GM12878 (cell line): ENCODE data around the gene COMT. TPM values are rescaled to one million over a fixed set of nuclear protein-coding genes. Genes with fewer than 3 reads are reported as not detected.

Experiments
- ATAC-seq: fragments of 200-7000 bp; cut with Tn5 transposase; 3 replicates; pipeline ENCODE4 v1.9.1; 2020; ENCODE audit warnings: mild to moderate bottlenecking, moderate library complexity
- BruUV-seq: library from RNA; stranded (reverse); fragments of 400-500 nt; replicated peaks from 2 replicates; lab custom pipeline; 2021; lab: Mats Ljungman, UMichigan
- CTCF ChIA-PET: fragments of 300-600 bp; sonication (Branson Sonifier 250); formaldehyde crosslinking; extraction: SDS; loops from one replicate; lab custom pipeline; 2021; ENCODE audit warnings: inconsistent platforms; lab: Yijun Ruan, JAX
- POLR2A ChIA-PET: fragments of 350-600 bp; formaldehyde crosslinking; extraction: SDS; loops from one replicate; lab custom pipeline; 2021; ENCODE audit warnings: inconsistent platforms; lab: Charles Lee
- RAD21 ChIA-PET: fragments of 300-600 bp; sonication (Branson Sonifier 250); formaldehyde crosslinking; loops from one replicate; lab custom pipeline; 2023; ENCODE audit warnings: antibody characterized with exemption; ENCODE audit not compliant: unreplicated experiment; lab: Charles Lee
- SMC1A ChIA-PET: fragments of 300-600 bp; sonication (Branson Sonifier 250); formaldehyde crosslinking; loops from one replicate; lab custom pipeline; 2023; ENCODE audit not compliant: unreplicated experiment, uncharacterized antibody; lab: Charles Lee
- DNase-seq: peaks from one replicate; pipeline ENCODE4 v3.0.0-alpha.2; 2011; ENCODE audit warnings: low read depth, low spot score
- FAIRE-seq: peaks from 3 replicates; lab custom pipeline; 2011; peaks lifted over from hg19 to GRCh38; lab: Jason Lieb, UNC
- H2AFZ ChIP-seq: 2 replicates; pipeline ENCODE4 v1.6.0; 2011; ENCODE audit warnings: low read depth, low read length, control low read depth; ENCODE audit not compliant: control insufficient read depth
- H3K27ac ChIP-seq: 2 replicates; pipeline ENCODE4 v1.5.1; 2011; ENCODE audit warnings: control low read depth; ENCODE audit not compliant: control insufficient read depth, insufficient read depth
- H3K27me3 ChIP-seq, 2 experiments: replicated peaks in 1 of 2; 2 replicates each; pipeline versions ENCODE4 v1.6.0 to v1.6.1; 2011; ENCODE audit warnings: low read length in 1 of 2; ENCODE audit not compliant: control insufficient read depth in 2 of 2, insufficient read depth in 2 of 2
- H3K36me3 ChIP-seq, 2 experiments: 2 replicates each; pipeline ENCODE4 v1.5.1; 2011; ENCODE audit warnings: low read length in 1 of 2; ENCODE audit not compliant: control insufficient read depth in 2 of 2, insufficient read depth in 2 of 2
- H3K4me1 ChIP-seq: 2 replicates; pipeline ENCODE4 v1.6.1; 2011; ENCODE audit warnings: mild to moderate bottlenecking, low read length, moderate library complexity, mixed read lengths; ENCODE audit not compliant: control insufficient read depth, insufficient read depth
- H3K4me2 ChIP-seq: 2 replicates; pipeline ENCODE4 v1.6.0; 2011; ENCODE audit warnings: control low read depth; ENCODE audit not compliant: control insufficient read depth, insufficient read depth
- H3K4me3 ChIP-seq: fragments of 200-600 bp; sonication (generic); 2 replicates; pipeline ENCODE4 v1.5.1; 2016
- H3K79me2 ChIP-seq: 2 replicates; pipeline ENCODE4 v1.6.0; 2011; ENCODE audit warnings: low read length; ENCODE audit not compliant: control insufficient read depth, insufficient read depth
- H3K9ac ChIP-seq: 2 replicates; pipeline ENCODE4 v1.8.0; 2011; ENCODE audit warnings: low read length, control low read depth, mixed read lengths; ENCODE audit not compliant: control insufficient read depth, insufficient read depth
- H3K9me3 ChIP-seq: replicated peaks from 3 replicates; pipeline ENCODE4 v1.5.1; 2011; ENCODE audit warnings: mild to moderate bottlenecking, low read length; ENCODE audit not compliant: control insufficient read depth, insufficient read depth
- H4K20me1 ChIP-seq: 2 replicates; pipeline ENCODE4 v1.6.0; 2011; ENCODE audit not compliant: control insufficient read depth, insufficient read depth
- BMI1 ChIP-seq: fragments of 450-650 bp; IDR thresholded peaks from 2 replicates; pipeline ENCODE4 v1.6.1; 2016; ENCODE audit warnings: mild to moderate bottlenecking, moderate library complexity, borderline replicate concordance
- CBFB ChIP-seq: IDR thresholded peaks from 2 replicates; pipeline ENCODE4 v1.6.1; 2016; ENCODE audit warnings: antibody characterized with exemption, low read depth
- CHD2 ChIP-seq: IDR thresholded peaks from 2 replicates; pipeline ENCODE4 v1.6.1; 2011; ENCODE audit warnings: low read depth, low read length, improper control_type of control experiment, borderline replicate concordance
- CTCF ChIP-seq, 3 experiments: IDR thresholded peaks in 2 of 3; conservative IDR thresholded peaks in 1 of 3; 2 replicates each; pipeline ENCODE4 v1.5.1; 2011; ENCODE audit warnings: low read depth in 3 of 3, low read length in 3 of 3, mild to moderate bottlenecking in 3 of 3, control low read depth in 2 of 3, moderate library complexity in 2 of 3, inconsistent platforms in 1 of 3, mixed read lengths in 1 of 3; ENCODE audit not compliant: control insufficient read depth in 2 of 3, insufficient read depth in 1 of 3; ENCODE audit errors: extremely low read depth in 1 of 3
- E2F8 ChIP-seq: fragments of 450-650 bp; IDR thresholded peaks from 2 replicates; pipeline ENCODE4 v1.6.1; 2018; ENCODE audit warnings: mild to moderate bottlenecking, low read depth, moderate library complexity; ENCODE audit not compliant: partially characterized antibody
- FOS ChIP-seq: IDR thresholded peaks from 3 replicates; pipeline ENCODE4 v1.6.1; 2011; ENCODE audit warnings: borderline replicate concordance; ENCODE audit not compliant: insufficient read length; ENCODE audit errors: extremely low read depth
- FOXK2 ChIP-seq: fragments of 450-650 bp; IDR thresholded peaks from 2 replicates; pipeline ENCODE4 v1.6.1; 2017; ENCODE audit warnings: mild to moderate bottlenecking, moderate library complexity
- FOXM1 ChIP-seq: IDR thresholded peaks from 2 replicates; pipeline ENCODE4 v1.6.1; 2012; ENCODE audit warnings: low read depth, mild to moderate bottlenecking, inconsistent platforms, low read length, moderate library complexity
- GATAD2B ChIP-seq: fragments of 450-650 bp; conservative IDR thresholded peaks from 2 replicates; pipeline ENCODE4 v1.6.1; 2017; ENCODE audit warnings: low read depth, mild to moderate bottlenecking, moderate library complexity
- HDGF ChIP-seq: fragments of 450-650 bp; IDR thresholded peaks from 2 replicates; pipeline ENCODE4 v1.6.1; 2016; ENCODE audit warnings: antibody characterized with exemption
- JUND ChIP-seq: IDR thresholded peaks from 2 replicates; pipeline ENCODE4 v1.6.1; 2012; ENCODE audit warnings: low read depth, mild to moderate bottlenecking, low read length, improper control_type of control experiment, moderate library complexity
- LARP7 ChIP-seq: fragments of 450-650 bp; IDR thresholded peaks from 2 replicates; pipeline ENCODE4 v1.6.1; 2017; ENCODE audit warnings: mild to moderate bottlenecking
- MYB ChIP-seq: fragments of 150-350 bp; IDR thresholded peaks from 2 replicates; pipeline ENCODE4 v1.6.1; 2014; ENCODE audit warnings: mild to moderate bottlenecking, low read depth, low read length, borderline replicate concordance
- RBBP5 ChIP-seq: fragments of 200-600 bp; sonication (generic); conservative IDR thresholded peaks from 2 replicates; pipeline ENCODE4 v1.6.1; 2016
- USF1 ChIP-seq: IDR thresholded peaks from 2 replicates; pipeline ENCODE4 v1.6.1; 2011; ENCODE audit warnings: borderline replicate concordance, low read depth, mild to moderate bottlenecking, moderate library complexity, mixed read lengths, low read length; ENCODE audit not compliant: insufficient read depth; ENCODE audit errors: extremely low read length
- ZNF24 ChIP-seq: fragments of 450-650 bp; IDR thresholded peaks from 2 replicates; pipeline ENCODE4 v1.6.1; 2017; ENCODE audit warnings: antibody characterized with exemption, mild to moderate bottlenecking
- WGBS: methylation state at CpG from one replicate; pipeline ENCODE4 v1.1.6; 2016; ENCODE audit warnings: low lambda C conversion rate; ENCODE audit not compliant: insufficient replicate concordance, insufficient coverage; ENCODE audit errors: missing lambda C conversion rate; 5-methylcytosine and 5-hydroxymethylcytosine counted together
- in situ Hi-C: fragments of 300-500 bp; cut with MboI; formaldehyde crosslinking; loops from 9 replicates; pipeline ENCODE4 v1.14.3; 2018; ENCODE audit warnings: mixed read lengths
- intact Hi-C: fragments of 100-400 bp; cut with micrococcal nuclease; formaldehyde crosslinking; loops from one replicate; pipeline ENCODE4 v1.14.2; 2022; ENCODE audit not compliant: unreplicated experiment
- polyA plus RNA-seq, 11 experiments: library from polyadenylated mRNA; depleted of rRNA in 4 of 11; unstranded in 6 of 11; stranded (reverse) in 5 of 11; fragments of >200 nt; fragmentation: Nextera tagmentation in 4 of 11; fragmentation: Illumina TruSeq in 1 of 11; extraction: Ambion mirVana in 4 of 11; extraction: Trizol in 1 of 11; gene quantifications; 1 replicate in 1 of 11; 2 replicates in 10 of 11; pipeline versions ENCODE4 v1.2.1 to v1.2.3, GENCODE V29; 2011 to 2016; ENCODE audit warnings: inconsistent platforms in 2 of 11, missing spikeins in 2 of 11, low read depth in 1 of 11
- total RNA-seq, 4 experiments: library from RNA; depleted of rRNA in 3 of 4; stranded (reverse); fragments of >200 nt in 3 of 4; fragmentation: Illumina TruSeq in 1 of 4; extraction: Trizol in 1 of 4; gene quantifications; 2 replicates each; pipeline versions ENCODE4 v1.2.1 to v1.2.3, GENCODE V29; 2013 to 2021

COMT gene
- total and polyA plus RNA-seq, 10 of the 15 experiments (the other 5 are each of a cell fraction or from before 2014, with no cell fraction given) = 4.5 to 152 (median 66.1) TPM

- 58% methylated on average over 8 of the region's 8 CpGs for WGBS
- Histone ChIP-seq H2AFZ (no peak overlapping the region), H3K36me3 (no peaks in the 10 kb centered on the region; a peak in 1 of 4 replicates), H3K27me3 (0 out of 4 replicates have a peak, but pooled peaks cover 0 to 2% of the 10 kb centered on the region in 2 experiments), H3K79me2 (no peaks in the 10 kb centered on the region), H3K9ac (no peak overlapping the region), H4K20me1 (no peaks in the 10 kb centered on the region), H3K4me3 (no peak overlapping the region), H3K4me1 (no peaks in the 10 kb centered on the region), H3K27ac (no peak overlapping the region), H3K4me2 (no peak overlapping the region), H3K9me3 (no peaks in the 10 kb centered on the region)
- in situ Hi-C loops (no loop called here), intact Hi-C loops (no loop called here)
- ChIA-PET POLR2A (no interaction called here), SMC1A (no interaction called here), RAD21 (no interaction called here), CTCF (no interaction called here)
- no peak for FAIRE-seq
- no peak for DNase-seq
- BruUV-seq = no TSS peak
- ATAC-seq = no peak
- TF ChIP-seq CTCF (IDR thresholded peaks at IDR 0.05 in 2 of 3, conservative IDR thresholded peaks at IDR 0.05 in 1 of 3; ENCODE audit: control insufficient read depth in 2 of 3, extremely low read depth in 1 of 3, insufficient read depth in 1 of 3, low read depth in 3 of 3, low read length in 3 of 3) = no peak
- no peak for TF ChIP-seq MYB
- no peak for TF ChIP-seq BMI1
- no peak for TF ChIP-seq ZNF24
- no peak for TF ChIP-seq FOS
- no peak for TF ChIP-seq FOXK2
- no peak for TF ChIP-seq E2F8
- no peak for TF ChIP-seq FOXM1
- no peak for TF ChIP-seq CBFB
- TF ChIP-seq JUND = no peak
- TF ChIP-seq GATAD2B = no peak
- TF ChIP-seq CHD2 = no peak
- TF ChIP-seq USF1 = no peak
- no peak for TF ChIP-seq HDGF
- TF ChIP-seq LARP7 = no peak
- no peak for TF ChIP-seq RBBP5
These were observed 41.5 kb downstream of the COMT start for GRCh38 chr22:19982991-19983578.
